Urinary bladder (tissue), 4 donors: Measurements from ENCODE around the gene PCP4L1. TPM values are rescaled to one million over a fixed set of nuclear protein-coding genes. Genes with fewer than 3 reads are reported as not detected.
"Not testable (repeated sequence)": the region's sequence is repeated elsewhere in the genome, so short reads cannot be mapped to it uniquely, and the experiment has no call there.

Source experiments
- DNase-seq: peaks from one replicate; pipeline ENCODE4 v3.0.0-alpha.2; 2015; ENCODE audit errors: extremely low spot score
- H3K27ac ChIP-seq: one replicate; pipeline ENCODE4 v1.5.1; 2013; ENCODE audit warnings: low read depth, mild to moderate bottlenecking, moderate library complexity
- H3K36me3 ChIP-seq: one replicate; pipeline ENCODE4 v1.6.1; 2013; ENCODE audit warnings: mild to moderate bottlenecking, moderate library complexity; ENCODE audit not compliant: insufficient read depth
- H3K4me1 ChIP-seq: one replicate; pipeline ENCODE4 v1.6.1; 2013; ENCODE audit warnings: mild to moderate bottlenecking, moderate library complexity; ENCODE audit not compliant: insufficient read depth
- H3K4me3 ChIP-seq: one replicate; pipeline ENCODE4 v1.5.1; 2013; ENCODE audit warnings: low read depth, low read length
- WGBS: extraction: QIAGEN DNeasy Blood & Tissue Kit; methylation state at CpG from one replicate; pipeline ENCODE4 v1.1.7; 2013; 5-methylcytosine and 5-hydroxymethylcytosine counted together
- polyA plus RNA-seq: library from polyadenylated mRNA; stranded (reverse); fragments of 200-250 nt; gene quantifications from one replicate; pipeline ENCODE4 v1.2.3, GENCODE V29; 2013
- total RNA-seq: library from RNA; depleted of rRNA; stranded (reverse); fragments of >200 nt; gene quantifications from one replicate; pipeline ENCODE4 v1.2.3, GENCODE V29; 2014
- donor health status: healthy with polysubstance abuse.
- donor health status: healthy.

The PCP4L1 gene
- total and polyA plus RNA-seq, 2 donors = 22.8 to 39.2 TPM

DNA sequence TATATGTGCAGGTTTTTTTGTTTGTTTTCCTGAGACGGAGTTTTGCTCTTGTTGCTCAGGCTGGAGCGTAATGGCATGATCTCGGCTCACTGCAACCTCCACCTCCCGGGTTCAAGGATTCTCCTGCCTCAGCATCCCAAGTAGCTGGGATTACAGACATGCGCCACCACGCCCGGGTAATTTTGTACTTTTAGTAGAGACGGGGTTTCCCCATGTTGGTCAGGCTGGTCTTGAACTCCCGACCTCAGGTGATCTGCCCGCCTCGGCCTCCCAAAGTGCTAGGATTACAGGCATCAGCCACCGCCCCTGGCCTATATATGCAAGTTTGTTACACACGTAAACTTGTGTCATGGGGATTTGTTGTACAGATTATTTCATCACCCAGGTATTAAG, 33.9 kb upstream of the PCP4L1 start:
- DNase-seq, H3K27ac ChIP-seq, H3K4me3 ChIP-seq, H3K36me3 ChIP-seq, H3K4me1 ChIP-seq: not testable (repeated sequence)
- WGBS = 87% methylated on average over 13 of the region's 13 CpGs

DNA sequence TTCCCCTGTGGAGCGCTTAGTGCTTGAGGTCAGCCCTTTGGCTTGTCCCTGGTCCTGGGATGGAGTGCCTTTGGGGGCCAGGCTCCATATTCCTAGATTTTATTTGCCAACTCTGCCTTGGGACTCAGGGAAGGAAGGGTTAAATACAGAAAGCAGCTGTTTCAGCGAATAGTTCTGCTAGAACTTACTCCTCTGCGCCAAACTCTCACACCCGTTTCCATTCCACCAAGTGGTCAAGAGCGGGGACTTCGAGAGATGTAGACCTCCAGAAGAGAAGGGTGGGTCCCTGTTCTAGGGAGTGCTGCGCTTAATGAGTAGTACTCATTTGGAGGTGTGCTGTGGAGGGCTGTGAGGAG, 33.4 kb upstream of the PCP4L1 start:
- H3K4me3 ChIP-seq = no peak overlapping the region
- WGBS = 61% methylated on average over 7 of the region's 7 CpGs

DNA sequence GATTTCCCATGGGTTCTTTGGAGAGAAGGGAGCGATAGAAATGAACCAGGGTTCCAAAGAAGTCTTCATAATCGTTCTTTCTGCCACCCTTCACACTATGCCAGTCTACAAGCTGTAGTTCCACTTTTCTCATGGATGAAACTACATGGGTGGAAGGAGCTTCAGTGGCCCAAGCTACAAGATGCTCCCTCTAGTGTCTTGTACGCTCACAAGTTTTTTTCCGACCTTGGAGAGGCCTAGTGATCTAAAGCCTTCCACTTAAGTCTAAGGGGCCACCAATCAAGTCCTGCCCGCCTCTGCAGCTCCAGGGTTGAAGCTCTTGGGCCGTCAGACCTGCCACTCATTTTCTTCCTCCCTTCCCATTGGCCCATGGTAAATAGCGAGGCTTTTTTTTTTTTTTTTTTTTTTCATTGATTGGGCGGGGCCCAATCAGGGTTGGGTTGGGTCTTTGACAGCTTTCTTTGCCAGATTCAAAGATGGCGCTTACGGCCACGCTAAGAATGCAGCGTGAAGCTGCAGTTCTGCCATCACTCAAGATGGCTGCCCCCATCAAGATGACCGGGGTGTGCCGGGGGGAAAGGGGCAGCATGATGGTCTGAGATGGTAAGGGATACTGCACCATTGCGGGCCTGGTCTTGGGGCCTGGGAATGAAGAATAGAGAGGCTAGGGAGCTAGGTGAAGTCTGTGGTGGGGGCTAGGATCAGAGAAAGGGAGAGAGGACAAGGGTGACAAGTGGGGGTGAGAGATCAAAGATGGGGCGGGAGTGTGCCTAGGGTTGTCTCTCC, 32.8 kb upstream of the PCP4L1 start, which contains the start of gene TOMM40L:
Gene TOMM40L (plus strand): TSS at position 527 of the 786 bp plus-strand sequence. CDS start 430 bp downstream, outside the sequence.
- Histone ChIP-seq H3K27ac (no peak within 1 kb of the TSS), H3K36me3 (no peaks in the 10 kb centered on the region), H3K4me1 (no peaks in the 10 kb centered on the region), H3K4me3 (peak within 1 kb of the TSS; percentile 51)
- WGBS = 8% methylated on average over 16 of the region's 16 CpGs
- DNase-seq = peak; percentile 92

More for the DNA sequence above, 33.4 kb upstream of the PCP4L1 start:
- H3K27ac ChIP-seq = no peak overlapping the region
- DNase-seq = no peak
- no peaks in the 10 kb centered on the region for H3K36me3 ChIP-seq
- H3K4me1 ChIP-seq = no peaks in the 10 kb centered on the region

DNA sequence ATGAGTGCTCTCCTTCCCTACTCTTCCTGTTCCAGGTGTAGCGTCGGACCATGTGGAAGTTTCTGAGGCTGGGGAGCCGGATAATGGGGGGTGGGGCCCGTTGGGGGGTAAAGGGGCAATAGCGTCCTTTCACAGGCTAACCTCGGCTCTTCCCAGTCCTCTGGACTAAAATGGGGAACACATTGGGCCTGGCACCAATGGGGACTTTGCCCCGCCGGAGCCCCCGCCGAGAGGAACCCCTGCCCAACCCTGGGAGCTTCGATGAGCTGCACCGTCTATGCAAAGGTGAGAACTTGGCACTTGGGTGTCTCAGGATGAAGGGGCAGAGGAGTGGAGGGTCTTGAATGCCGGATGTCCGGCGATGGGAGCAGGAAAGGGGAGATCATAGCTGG, 32.2 kb upstream of the PCP4L1 start:
- H3K36me3 ChIP-seq = no peaks in the 10 kb centered on the region
- no peak overlapping the region for H3K27ac ChIP-seq
- WGBS = 8% methylated on average over 15 of the region's 15 CpGs
- no peak for DNase-seq
- peak overlapping the region; percentile 51 for H3K4me3 ChIP-seq
- no peaks in the 10 kb centered on the region for H3K4me1 ChIP-seq

DNA sequence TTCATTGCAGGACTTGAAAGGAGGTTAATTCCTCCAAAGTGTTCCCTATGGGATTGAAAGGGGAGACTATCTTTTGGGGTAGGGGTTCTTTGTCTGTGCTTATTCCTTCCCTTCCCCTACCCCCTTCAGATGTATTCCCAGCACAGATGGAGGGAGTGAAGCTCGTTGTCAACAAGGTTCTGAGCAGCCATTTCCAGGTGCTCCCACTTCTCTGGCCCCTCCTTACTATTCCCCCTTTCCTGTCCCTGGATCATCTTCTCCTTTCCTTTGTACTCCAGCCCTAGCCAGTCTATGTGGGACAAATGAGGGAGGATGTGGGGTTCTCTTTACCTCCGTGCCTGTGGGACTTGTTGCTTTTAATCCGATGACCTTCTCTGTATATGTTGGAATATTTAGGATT, 31.8 kb upstream of the PCP4L1 start:
- Histone ChIP-seq H3K4me3 (peak overlapping the region; percentile 51), H3K27ac (no peak overlapping the region), H3K4me1 (no peaks in the 10 kb centered on the region), H3K36me3 (no peaks in the 10 kb centered on the region)
- no peak for DNase-seq
- WGBS = 37% methylated on average over 3 of the region's 3 CpGs

DNA sequence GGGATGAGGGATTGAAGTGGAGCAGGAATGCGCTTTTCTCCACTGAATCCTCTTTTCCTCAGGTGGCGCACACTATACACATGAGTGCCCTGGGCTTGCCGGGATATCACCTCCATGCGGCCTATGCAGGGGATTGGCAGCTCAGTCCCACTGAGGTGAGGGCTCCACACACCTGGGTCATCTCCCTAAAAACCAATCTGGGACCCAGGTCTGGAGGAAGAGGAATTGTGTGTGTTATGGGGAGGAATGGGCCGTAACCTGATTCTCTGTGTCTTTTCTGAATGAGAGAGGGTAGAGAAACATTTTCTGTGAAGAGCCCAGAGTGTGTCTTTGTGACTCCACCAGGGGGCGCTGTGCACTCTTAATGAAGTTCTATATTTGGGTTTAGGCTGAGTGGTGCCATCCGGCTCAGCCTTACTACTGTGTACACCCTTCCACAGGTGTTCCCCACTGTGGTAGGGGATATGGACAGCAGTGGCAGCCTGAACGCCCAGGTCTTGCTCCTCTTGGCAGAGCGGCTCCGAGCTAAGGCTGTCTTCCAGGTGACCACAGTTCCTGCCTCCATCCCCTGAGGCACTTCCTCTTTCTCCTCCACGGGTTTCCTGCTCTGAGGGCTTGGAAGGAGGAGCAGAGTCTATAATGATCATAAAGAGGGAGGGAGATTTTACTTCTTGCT, 31.2 kb upstream of the PCP4L1 start:
- WGBS = 41% methylated on average over 11 of the region's 11 CpGs
- Histone ChIP-seq H3K4me1 (no peaks in the 10 kb centered on the region), H3K36me3 (no peaks in the 10 kb centered on the region), H3K27ac (no peak overlapping the region), H3K4me3 (no peak overlapping the region)
- peak; percentile 15 for DNase-seq

DNA sequence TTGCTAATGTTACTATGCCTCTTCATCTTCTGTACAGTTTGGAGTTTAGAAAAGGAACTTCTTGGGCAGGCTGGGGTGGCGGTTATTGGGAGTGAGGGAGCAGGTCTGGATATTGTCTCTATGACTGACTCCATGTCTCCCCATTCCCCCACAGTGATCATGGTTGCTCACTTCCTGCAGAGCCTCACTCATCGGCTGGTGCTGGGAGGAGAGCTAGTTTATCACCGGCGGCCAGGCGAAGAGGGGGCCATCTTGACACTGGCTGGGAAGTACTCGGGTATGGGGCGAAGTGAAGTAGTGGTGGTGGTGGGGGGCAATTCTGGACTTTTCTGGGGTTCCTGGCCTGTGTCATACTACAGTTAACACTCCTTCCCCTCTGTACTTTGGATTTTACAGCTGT, 30.5 kb upstream of the PCP4L1 start:
- H3K36me3 ChIP-seq = no peaks in the 10 kb centered on the region
- DNase-seq = no peak
- H3K4me1 ChIP-seq = no peaks in the 10 kb centered on the region
- no peak overlapping the region for H3K4me3 ChIP-seq
- no peak overlapping the region for H3K27ac ChIP-seq
- 92% methylated on average over 7 of the region's 7 CpGs for WGBS

DNA sequence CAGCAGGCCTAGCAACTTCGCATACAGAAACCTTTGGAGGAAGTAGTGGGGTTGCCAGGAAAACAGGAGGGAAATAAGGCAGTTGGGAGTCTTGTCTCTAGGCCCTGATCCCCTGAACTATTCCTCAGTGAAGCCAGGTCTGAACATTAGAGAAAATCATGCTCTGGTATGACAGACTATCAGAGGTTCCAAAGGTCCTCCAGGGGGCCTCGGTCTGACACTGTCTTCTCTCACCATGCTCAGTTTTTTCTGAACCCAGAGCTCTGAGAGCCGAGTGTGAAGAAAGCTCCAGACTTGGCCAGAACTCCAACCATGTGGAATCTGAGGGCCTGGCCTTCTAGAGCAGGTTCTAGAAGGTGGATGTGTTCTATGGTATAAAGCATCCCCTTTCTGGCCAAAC, 28.6 kb upstream of the PCP4L1 start:
- Histone ChIP-seq H3K4me1 (no peaks in the 10 kb centered on the region), H3K36me3 (no peaks in the 10 kb centered on the region), H3K27ac (no peak overlapping the region), H3K4me3 (no peak overlapping the region)
- WGBS = 55% methylated on average over 3 of the region's 3 CpGs
- no peak for DNase-seq

DNA sequence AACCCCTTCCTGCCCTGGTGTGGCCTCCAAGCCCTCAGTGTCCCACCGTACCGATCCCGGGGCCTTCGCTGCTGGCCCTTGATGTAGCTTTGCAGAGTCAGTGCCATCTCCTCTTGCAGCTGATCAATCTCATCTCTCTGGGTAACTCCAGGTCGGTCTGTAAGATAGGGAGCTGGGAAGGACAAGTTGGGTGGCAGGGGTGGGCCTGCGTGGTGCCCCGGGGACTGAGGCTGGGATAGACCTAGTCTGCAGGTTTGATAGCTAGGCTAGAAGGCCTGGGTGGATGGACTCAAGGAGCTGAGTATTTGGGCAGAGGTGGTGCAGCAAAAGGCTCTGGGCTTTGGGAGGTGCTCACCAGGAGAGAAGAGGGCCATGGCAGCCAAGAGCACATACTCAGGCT, 27.8 kb upstream of the PCP4L1 start:
- H3K4me1 ChIP-seq = no peaks in the 10 kb centered on the region
- no peaks in the 10 kb centered on the region for H3K36me3 ChIP-seq
- DNase-seq = no peak
- 91% methylated on average over 7 of the region's 7 CpGs for WGBS
- H3K27ac ChIP-seq = no peak overlapping the region
- H3K4me3 ChIP-seq = no peak overlapping the region

DNA sequence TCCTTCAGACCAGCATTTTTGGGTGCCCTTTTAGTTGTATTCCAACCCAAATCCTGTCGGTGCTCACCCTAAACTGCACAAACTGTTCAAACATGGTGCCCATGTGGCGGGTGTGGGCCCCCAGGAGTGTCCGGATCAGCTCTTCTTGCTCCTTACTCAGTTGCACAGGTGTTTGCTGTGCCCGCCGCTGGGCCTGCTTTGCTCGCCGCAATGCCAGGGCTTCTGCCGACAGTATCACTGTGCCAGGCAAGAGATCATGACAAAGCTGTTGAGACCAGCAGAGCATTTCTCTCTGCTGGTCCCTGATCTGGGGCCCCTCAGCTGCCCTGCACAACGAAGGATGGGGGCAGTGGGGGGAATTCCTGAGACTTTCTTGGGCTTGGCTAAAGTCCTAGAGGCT, 25.4 kb upstream of the PCP4L1 start:
- H3K4me1 ChIP-seq = no peaks in the 10 kb centered on the region
- 79% methylated on average over 9 of the region's 9 CpGs for WGBS
- H3K27ac ChIP-seq = no peak overlapping the region
- no peak overlapping the region for H3K4me3 ChIP-seq
- no peak for DNase-seq
- H3K36me3 ChIP-seq = no peaks in the 10 kb centered on the region

DNA sequence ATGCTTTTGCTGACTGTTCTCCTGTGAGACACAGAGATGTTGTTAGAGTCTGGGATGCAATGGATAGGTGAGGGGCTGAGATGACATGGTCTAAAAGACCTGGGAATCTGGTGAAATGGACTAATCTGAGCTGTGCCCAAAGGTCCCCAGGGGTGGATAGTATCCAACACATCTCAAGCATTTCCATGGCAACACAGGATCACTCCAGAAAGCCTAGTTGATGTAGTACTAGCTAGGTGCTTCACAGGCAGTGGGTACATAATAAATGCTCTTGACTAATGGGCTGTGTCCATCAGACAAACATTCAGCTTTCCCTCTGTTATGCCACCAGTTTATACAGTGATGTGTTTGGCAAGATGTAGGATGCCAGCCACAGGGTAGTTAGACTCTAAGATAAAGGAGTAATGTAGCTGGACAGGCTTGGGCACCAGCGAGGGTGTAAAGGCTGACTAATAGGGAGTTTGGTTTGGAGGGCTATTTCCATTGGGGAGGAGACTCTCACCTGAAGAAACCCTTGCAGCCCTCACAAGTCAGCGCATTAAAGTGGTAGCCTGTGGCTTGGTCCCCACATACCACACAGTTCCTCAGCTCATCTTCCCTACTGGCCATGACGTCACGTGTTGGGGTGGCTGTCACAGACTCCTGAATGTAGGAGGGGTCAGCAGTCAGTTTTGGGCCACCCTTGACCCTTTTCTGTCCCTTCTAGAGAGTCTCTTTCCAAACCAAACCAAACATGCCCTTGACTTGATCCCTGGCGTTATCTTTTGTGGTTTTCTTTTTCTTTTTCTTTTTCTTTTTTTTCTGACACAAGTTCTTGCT, 22.4 kb upstream of the PCP4L1 start:
- H3K27ac ChIP-seq = no peak overlapping the region
- 76% methylated on average over 5 of the region's 5 CpGs for WGBS
- H3K4me1 ChIP-seq = no peaks in the 10 kb centered on the region
- no peak overlapping the region for H3K4me3 ChIP-seq
- no peaks in the 10 kb centered on the region for H3K36me3 ChIP-seq
- no peak for DNase-seq

DNA sequence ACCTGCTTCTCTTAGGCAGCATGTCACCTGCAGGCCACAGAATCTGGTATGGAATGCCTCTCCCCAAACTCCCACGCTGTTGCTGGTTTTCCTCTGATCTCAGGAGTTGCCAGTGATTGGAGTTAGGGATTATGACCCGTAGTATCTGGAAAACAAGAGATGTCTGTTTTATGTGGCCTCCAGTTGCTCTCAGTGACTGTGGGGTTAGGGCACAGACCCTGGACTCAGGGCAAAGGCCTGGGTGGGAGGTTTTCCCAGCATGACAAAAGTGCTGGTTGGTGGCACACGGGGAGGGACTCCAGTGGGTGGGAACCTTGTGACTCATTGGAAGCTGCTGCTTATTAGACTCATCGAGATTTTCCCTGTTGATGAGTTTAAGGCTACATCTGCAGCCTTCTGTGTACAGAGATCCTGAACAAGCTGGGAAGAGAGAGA, 20.5 kb upstream of the PCP4L1 start, which contains the start of gene NR1I3:
Gene NR1I3 (minus strand): TSS at position 165 of the 435 bp plus-strand sequence. CDS start 1,638 bp downstream, outside the sequence.
- DNase-seq = no peak
- WGBS = 52% methylated on average over 4 of the region's 4 CpGs
- H3K4me1 ChIP-seq = no peaks in the 10 kb centered on the region
- no peak within 1 kb of the TSS for H3K4me3 ChIP-seq
- no peak within 1 kb of the TSS for H3K27ac ChIP-seq
- no peaks in the 10 kb centered on the region for H3K36me3 ChIP-seq

DNA sequence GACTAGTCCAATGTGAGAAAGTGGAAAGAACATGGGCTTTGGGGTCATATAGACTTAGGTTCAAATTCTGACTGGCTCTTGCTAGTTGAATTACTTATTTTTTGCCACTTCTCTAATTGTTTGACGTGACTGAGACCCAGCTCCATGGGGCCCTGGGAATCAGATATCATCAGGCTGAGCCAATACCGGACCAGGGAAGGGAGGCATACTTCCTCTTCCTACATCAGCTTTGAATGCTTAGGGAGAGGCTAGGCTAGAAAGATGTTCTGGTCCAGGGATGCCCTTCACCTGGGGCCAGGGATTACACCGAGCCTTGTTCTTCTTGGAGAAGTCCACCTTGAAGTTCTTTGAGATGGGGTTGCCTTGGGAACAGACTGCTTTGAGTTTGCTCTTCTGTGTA, 16.9 kb upstream of the PCP4L1 start:
- Histone ChIP-seq H3K4me1 (no peaks in the 10 kb centered on the region), H3K36me3 (peaks cover 2% of the 10 kb centered on the region), H3K27ac (no peak overlapping the region), H3K4me3 (no peak overlapping the region)
- 63% methylated on average over 3 of the region's 3 CpGs for WGBS
- no peak for DNase-seq
